HCT116 (cell line): Measurements from ENCODE around the gene AFAP1.

ENCODE experiments used
- EZH2 ChIP-seq: fragments of 200-600 bp; sonication (generic); IDR thresholded peaks from 2 replicates; pipeline ENCODE4 v1.6.1; 2017; ENCODE audit warnings: antibody characterized with exemption, mixed run types
- JUND ChIP-seq: IDR thresholded peaks from 2 replicates; pipeline ENCODE4 v1.6.1; 2012
- POLR2A ChIP-seq: IDR thresholded peaks from 2 replicates; pipeline ENCODE4 v1.7.0; 2011; ENCODE audit warnings: borderline replicate concordance; ENCODE audit not compliant: insufficient read depth, insufficient read length; ENCODE audit errors: extremely low read depth
- POLR2AphosphoS5 ChIP-seq: IDR thresholded peaks from 2 replicates; pipeline ENCODE4 v1.6.1; 2011; ENCODE audit warnings: mild to moderate bottlenecking, low read depth, low read length, moderate library complexity
- RAD21 ChIP-seq: IDR thresholded peaks from 2 replicates; pipeline ENCODE4 v1.6.1; 2012; ENCODE audit warnings: low read depth, mild to moderate bottlenecking
- SRF ChIP-seq: IDR thresholded peaks from 2 replicates; pipeline ENCODE4 v1.6.1; 2012; ENCODE audit warnings: low read depth
- YY1 ChIP-seq: IDR thresholded peaks from 2 replicates; pipeline ENCODE4 v1.6.1; 2011; ENCODE audit warnings: low read length, low read depth, moderate library complexity, mild to moderate bottlenecking; ENCODE audit not compliant: insufficient replicate concordance; ENCODE audit errors: extremely low read depth
- ZNF274 ChIP-seq: fragments of 200-500 bp; sonication (Bioruptor generic); IDR thresholded peaks from 2 replicates; pipeline ENCODE4 v1.6.1; 2014; ENCODE audit warnings: mild to moderate bottlenecking, low read depth, low read length, inconsistent platforms
- TF ChIP-seq, protein P1 (sequence below): IDR thresholded peaks from 2 replicates; pipeline ENCODE4 v1.6.1; 2012; ENCODE audit warnings: low read depth
- TF ChIP-seq, protein P2 (sequence below), 3 experiments: fragments of 200-600 bp in 1 of 3; sonication (generic) in 1 of 3; IDR thresholded peaks in 2 of 3; conservative IDR thresholded peaks in 1 of 3; 2 replicates each; pipeline ENCODE4 v1.5.1; 2012 to 2017; ENCODE audit warnings: low read depth in 2 of 3, low read length in 2 of 3, antibody characterized with exemption in 1 of 3, borderline replicate concordance in 1 of 3, control low read depth in 1 of 3, mild to moderate bottlenecking in 1 of 3, mixed read lengths in 1 of 3, mixed run types in 1 of 3, moderate library complexity in 1 of 3; ENCODE audit not compliant: insufficient read depth in 1 of 3
- TF ChIP-seq, protein P3 (sequence below): IDR thresholded peaks from 2 replicates; pipeline ENCODE4 v1.6.1; 2012

- TF ChIP-seq, protein P1, sequence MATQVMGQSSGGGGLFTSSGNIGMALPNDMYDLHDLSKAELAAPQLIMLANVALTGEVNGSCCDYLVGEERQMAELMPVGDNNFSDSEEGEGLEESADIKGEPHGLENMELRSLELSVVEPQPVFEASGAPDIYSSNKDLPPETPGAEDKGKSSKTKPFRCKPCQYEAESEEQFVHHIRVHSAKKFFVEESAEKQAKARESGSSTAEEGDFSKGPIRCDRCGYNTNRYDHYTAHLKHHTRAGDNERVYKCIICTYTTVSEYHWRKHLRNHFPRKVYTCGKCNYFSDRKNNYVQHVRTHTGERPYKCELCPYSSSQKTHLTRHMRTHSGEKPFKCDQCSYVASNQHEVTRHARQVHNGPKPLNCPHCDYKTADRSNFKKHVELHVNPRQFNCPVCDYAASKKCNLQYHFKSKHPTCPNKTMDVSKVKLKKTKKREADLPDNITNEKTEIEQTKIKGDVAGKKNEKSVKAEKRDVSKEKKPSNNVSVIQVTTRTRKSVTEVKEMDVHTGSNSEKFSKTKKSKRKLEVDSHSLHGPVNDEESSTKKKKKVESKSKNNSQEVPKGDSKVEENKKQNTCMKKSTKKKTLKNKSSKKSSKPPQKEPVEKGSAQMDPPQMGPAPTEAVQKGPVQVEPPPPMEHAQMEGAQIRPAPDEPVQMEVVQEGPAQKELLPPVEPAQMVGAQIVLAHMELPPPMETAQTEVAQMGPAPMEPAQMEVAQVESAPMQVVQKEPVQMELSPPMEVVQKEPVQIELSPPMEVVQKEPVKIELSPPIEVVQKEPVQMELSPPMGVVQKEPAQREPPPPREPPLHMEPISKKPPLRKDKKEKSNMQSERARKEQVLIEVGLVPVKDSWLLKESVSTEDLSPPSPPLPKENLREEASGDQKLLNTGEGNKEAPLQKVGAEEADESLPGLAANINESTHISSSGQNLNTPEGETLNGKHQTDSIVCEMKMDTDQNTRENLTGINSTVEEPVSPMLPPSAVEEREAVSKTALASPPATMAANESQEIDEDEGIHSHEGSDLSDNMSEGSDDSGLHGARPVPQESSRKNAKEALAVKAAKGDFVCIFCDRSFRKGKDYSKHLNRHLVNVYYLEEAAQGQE, result no peak
- TF ChIP-seq, protein P2, sequence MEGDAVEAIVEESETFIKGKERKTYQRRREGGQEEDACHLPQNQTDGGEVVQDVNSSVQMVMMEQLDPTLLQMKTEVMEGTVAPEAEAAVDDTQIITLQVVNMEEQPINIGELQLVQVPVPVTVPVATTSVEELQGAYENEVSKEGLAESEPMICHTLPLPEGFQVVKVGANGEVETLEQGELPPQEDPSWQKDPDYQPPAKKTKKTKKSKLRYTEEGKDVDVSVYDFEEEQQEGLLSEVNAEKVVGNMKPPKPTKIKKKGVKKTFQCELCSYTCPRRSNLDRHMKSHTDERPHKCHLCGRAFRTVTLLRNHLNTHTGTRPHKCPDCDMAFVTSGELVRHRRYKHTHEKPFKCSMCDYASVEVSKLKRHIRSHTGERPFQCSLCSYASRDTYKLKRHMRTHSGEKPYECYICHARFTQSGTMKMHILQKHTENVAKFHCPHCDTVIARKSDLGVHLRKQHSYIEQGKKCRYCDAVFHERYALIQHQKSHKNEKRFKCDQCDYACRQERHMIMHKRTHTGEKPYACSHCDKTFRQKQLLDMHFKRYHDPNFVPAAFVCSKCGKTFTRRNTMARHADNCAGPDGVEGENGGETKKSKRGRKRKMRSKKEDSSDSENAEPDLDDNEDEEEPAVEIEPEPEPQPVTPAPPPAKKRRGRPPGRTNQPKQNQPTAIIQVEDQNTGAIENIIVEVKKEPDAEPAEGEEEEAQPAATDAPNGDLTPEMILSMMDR (IDR thresholded peaks at IDR 0.05 in 2 of 3, conservative IDR thresholded peaks at IDR 0.05 in 1 of 3; ENCODE audit: borderline replicate concordance in 1 of 3, insufficient read depth in 1 of 3, low read depth in 2 of 3, low read length in 2 of 3), result no peak
- TF ChIP-seq SRF (no peak), POLR2AphosphoS5 (no peak), POLR2A (no peak), RAD21 (no peak), ZNF274 (no peak), JUND (no peak), YY1 (no peak), EZH2 (no peak)
- TF ChIP-seq, protein P3, sequence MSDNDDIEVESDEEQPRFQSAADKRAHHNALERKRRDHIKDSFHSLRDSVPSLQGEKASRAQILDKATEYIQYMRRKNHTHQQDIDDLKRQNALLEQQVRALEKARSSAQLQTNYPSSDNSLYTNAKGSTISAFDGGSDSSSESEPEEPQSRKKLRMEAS, result no peak
Measured at GRCh38 chr4:7973545-7973981, 33.9 kb upstream of the AFAP1 start.
